GM19035 (cell line): ENCODE data around the gene RPA3.
"Not testable (repeated sequence)": the region's sequence is repeated elsewhere in the genome, so short reads cannot be mapped to it uniquely, and the experiment has no call there.

Experiments
- ATAC-seq: cut with Tn5 transposase; IDR thresholded peaks from one replicate; pipeline ENCODE4 v1.9.1; 2021; ENCODE audit not compliant: unreplicated experiment

RPA3 gene

GRCh38 chr7:7695111-7695817, 23.1 kb downstream of the RPA3 start:
- ATAC-seq = no peak

DNA sequence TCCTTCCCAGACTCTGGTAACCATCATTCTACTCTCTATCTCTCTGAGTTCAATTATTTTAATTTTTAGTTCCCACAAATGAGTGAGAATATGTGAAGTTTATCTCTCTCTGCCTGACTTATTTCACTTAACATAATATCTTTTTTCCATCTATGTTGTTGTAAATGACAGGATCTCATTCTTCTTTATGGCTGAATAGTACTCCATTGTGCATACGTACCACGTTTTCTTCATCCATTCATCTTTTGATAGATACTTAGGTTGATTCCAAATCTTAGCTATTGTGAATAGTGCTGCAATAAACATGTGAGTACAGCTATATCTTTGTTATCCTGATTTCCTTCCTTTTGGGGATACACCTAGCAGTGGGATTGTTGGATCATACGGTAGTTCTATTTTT, 23.9 kb downstream of the RPA3 start:
- ATAC-seq = no peak

- no peak for ATAC-seq
These were observed 24.5 kb downstream of the RPA3 start for GRCh38 chr7:7693881-7694280.

- ATAC-seq = no peak
These were observed 29.5 kb downstream of the RPA3 start for GRCh38 chr7:7688956-7689355.

DNA sequence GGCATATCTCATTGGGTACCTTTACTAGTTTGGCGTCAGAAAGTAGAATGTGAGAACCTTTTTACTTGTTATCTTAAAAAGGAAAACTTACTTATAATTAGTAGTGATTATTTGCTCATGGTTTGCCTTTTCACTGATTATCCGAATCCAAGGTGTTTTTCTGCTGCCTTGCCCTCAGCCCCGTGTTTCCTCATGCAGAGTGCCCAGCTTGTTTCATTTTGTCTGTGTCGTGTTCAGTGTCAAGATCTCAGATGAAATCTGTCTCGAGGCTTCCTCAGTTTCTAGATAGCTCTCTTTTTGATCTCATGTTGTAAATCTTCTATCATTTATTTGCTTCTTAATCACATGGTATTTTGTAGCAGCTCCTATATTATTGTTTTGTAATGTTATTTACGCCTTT, 30.1 kb downstream of the RPA3 start:
- ATAC-seq = no peak

DNA sequence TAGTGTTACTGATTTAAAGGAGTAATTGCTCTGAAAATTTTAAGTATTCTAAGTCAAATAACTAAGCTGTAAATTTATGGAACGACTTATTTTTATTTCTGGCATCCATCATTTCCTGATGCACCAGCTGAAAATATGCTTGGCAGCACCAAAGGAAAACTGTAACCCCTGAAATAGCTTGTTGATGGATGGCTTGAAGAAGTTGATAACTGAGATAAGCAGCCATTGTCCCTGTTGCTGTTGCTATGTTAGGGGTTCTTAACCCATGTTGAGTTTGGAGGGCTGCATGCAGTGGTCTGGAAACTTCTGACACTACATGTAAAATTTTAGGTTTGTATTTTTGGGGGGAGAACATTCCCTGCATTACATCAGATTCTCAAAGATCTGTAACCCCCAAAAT, 30.6 kb downstream of the RPA3 start:
- ATAC-seq = no peak

- no peak for ATAC-seq
These were observed 31.4 kb downstream of the RPA3 start for GRCh38 chr7:7686811-7687508.

- ATAC-seq = no peak
These were observed 35.5 kb downstream of the RPA3 start for GRCh38 chr7:7682861-7683260.

DNA sequence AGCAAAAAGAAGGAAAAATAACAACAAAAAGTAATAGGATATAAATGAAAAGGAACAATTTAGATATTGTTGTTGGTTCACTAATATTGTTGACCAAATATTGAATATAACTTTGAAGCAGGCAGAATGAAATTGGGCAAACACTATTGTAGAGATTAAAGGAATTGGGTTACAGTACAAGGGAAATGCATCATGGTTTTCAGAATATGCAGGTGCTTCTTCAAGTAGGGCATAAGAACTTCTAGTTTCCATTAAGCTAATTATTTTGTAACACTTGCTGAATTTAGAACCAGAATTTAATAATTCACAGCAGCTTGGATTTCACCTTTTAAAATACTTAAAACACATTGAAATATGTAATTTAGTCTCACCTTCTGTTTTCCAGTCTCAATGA, 36.5 kb downstream of the RPA3 start:
- ATAC-seq = no peak

GRCh38 chr7:7681191-7681935, 37.0 kb downstream of the RPA3 start:
- peak; percentile 84 for ATAC-seq

DNA sequence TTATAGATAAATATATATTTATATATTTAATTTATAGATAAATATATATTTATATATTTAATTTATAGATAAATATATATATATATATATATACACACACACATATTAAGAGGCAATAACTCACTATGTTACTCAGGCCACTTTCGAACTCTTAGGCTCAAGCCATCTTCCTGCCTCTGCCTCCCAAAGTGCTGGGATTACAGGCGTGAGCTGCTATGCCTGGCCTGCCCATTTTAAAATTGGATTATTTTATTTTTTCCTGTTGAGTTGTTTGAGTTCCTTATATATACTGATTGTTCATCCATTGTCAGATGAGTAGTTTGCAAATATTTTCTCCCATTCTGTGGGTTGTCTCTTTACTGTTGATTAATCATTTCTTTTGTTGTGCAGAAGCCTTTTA, 38.8 kb downstream of the RPA3 start:
- ATAC-seq = not testable (repeated sequence)

DNA sequence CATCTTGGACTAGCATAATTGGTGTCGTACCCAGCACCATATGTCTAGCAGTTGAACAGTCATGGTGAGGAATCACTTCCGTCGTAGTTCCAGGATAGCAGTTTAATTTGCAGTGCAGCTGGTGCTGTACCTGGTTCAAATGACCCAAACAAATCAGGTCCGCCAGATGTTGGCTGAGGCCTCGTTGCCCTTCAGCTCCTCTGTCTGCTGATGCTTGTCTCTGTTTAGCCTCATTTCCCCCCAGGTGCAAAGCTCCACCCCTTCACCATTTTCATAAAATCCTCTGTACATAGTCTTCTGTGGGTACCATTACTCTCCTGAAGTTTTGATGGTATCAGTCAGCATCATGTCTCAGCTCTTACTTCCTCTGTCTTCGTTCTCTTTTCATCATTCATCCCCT, 42.7 kb downstream of the RPA3 start:
- no peak for ATAC-seq

DNA sequence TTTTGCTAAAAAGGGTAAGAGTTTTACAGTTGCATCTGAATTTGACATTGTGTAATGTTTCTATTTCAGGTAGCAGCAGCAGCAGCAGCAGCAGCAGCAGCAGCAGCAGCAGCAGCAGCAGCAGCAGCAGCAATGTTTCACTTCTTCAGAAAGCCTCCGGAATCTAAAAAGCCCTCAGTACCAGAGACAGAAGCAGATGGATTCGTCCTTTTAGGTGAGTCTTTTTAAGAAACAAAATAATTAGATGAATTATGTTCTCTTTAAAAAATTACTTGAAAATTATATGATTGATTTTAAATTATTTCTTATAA, 45.2 kb downstream of the RPA3 start:
- no peak for ATAC-seq

DNA sequence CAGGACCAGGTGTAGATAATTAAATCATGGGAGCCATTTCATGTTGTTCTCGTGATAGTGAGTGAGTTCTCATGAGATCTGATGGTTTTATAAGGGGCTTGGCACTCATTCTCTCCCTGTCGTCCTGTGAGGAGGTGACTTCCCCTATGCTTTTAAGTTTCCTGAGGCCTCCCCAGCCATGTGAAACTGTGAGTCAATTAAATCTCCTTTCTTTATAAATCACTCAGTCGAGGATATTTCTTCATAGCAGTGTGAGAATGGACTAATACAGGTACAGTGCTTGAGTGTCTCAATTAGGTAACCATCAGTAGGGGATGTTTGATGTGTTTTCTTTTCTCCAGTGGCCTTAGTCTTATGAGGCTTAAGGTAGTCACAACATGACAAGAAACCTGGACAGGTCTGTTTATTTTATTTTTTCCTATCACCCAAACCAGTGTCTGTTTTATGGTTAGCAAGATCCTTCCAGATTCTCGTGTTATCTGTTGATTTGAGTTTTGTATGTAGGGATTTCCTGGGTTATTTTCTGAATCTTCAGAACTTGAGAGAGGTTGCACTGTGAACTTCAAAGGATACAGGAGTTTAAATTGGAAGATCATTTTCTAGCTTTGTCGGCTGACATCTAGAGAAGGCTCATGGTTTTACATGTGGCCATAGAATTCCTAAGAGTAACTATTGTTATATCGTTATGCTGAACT, 45.7 kb downstream of the RPA3 start:
- ATAC-seq = no peak

DNA sequence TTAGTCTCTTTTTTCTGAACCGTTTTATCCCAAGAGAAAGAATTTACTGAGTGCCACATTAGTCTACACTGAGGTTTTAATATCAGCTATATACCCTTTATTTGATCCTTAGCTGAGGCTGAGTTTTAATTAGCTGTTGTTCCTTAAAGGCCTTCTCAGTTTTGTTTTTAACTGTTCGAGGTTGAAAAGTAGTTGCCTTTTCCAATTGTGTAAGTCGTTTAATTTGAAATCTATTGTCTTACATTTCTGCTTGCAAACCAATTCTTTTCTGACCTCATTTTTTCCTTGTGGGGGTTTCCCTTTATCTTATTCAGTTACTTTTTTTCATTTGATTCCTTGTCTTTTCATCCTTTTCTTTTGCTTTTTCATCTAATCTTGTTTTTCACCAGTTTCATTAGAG, 47.0 kb downstream of the RPA3 start:
- ATAC-seq = no peak

DNA sequence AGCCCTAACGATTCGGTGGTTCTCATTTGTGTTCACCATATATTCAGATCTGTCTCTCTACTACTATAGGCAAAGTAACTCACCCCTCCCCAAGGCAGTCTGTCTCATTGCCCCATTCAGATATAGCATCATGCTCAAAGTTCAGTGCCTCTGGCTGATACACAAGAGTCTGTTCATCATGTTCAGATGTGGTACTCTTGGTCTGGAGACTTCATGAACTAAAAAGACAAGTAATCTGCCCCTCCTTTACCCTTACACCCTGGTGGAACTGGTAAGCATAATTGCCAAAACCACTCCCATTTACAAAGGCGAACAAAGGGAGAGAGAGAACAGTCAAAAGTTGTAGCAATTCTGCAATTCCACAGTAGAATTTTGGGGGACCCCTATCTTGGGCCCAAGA, 47.9 kb downstream of the RPA3 start:
- no peak for ATAC-seq

DNA sequence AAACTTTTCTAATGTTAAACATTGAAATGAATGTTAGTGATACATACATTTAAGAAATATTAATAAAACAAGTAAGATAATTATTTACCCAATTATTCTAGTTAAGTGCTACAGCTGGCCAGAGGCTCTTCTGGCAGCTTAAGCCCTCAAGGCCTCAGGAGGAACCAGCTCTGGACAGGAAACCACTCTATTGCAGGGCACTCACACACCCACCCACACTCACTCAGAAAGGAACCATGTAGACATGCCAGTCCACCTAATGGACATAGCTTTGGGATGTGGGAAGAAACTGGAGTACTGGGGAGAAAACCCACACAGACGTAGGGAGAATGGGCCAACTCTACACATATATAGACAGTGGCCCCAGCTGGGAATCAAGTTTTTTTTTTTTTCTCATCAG, 49.7 kb downstream of the RPA3 start:
- no peak for ATAC-seq

- ATAC-seq = no peak
These were observed 51.2 kb downstream of the RPA3 start for GRCh38 chr7:7667187-7667586.

- ATAC-seq = no peak
These were observed 53.4 kb downstream of the RPA3 start for GRCh38 chr7:7665031-7665430.

DNA sequence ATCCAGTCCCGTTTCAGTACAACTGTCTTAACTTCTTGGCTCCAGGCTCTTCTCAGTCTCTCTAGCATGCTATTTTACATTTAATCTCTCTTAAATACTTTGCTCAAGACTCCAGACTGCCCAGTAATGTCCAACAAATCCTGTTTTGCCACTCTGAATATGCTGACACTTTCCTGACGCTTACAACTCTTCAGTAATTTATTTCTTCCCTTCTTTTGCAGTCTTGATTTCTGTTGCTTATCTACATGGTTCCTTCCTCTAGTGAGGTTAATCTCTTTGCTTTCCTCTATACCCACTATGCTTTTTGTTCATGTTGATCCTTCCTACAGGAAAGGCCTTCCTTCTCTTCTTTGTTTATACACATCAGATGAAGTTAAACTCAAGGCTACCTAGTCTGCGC, 54.1 kb downstream of the RPA3 start:
- no peak for ATAC-seq

- ATAC-seq = no peak
These were observed 55.9 kb downstream of the RPA3 start for GRCh38 chr7:7662527-7662926.

DNA sequence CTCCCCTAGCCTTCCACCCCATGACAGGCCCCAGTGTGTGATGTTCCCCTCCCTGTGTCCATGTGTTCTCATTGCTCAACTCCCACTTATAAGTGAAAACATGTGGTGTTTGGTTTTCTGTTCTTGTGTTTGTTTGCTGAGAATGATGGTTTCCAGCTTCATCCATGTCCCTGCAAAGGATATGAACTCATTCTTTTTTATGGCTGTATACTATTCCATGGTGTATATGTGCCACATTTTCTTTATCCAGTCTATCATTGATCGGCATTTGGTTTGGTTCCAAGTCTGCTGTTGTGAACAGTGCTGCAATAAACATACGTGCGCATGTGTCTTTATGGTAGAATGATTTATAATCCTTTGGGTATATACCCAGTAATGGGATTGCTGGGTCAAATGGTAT, 61.9 kb downstream of the RPA3 start:
- ATAC-seq = not testable (repeated sequence)
